OCI-LY3 (cell line): ENCODE results near the gene MCM8.

Source experiments
- EZH2phosphoT487 ChIP-seq: fragments of 200-600 bp; shearing (Covaris generic); IDR thresholded peaks from 2 replicates; pipeline ENCODE4 v1.6.1; 2018; ENCODE audit warnings: antibody characterized with exemption, mixed run types, low read depth
- TF ChIP-seq, protein P1 (sequence below): fragments of 200-600, 300-600 bp; sonication (generic); IDR thresholded peaks from 2 replicates; pipeline ENCODE4 v1.5.1; 2014; ENCODE audit warnings: antibody characterized with exemption, low read length, low read depth

DNA sequence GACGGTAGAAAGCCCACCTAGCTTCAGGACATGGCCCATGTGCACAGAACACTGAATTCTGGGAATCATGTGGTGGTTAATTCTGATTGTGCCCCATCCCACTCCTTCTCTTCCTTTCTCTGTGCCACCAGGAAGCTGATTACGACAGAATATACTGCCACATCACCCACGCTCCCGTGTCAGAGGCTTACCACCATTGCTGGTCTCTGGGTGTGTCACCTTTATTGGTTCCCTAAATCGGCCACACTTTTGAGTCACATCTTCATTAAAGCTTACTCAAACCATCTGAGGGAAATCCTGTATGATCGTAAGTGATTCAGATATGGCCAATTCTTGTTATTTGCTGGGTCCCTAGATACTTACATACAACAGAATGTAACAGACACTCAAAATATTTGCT is 3.2 kb upstream of the MCM8 start:
- TF ChIP-seq, protein P1, sequence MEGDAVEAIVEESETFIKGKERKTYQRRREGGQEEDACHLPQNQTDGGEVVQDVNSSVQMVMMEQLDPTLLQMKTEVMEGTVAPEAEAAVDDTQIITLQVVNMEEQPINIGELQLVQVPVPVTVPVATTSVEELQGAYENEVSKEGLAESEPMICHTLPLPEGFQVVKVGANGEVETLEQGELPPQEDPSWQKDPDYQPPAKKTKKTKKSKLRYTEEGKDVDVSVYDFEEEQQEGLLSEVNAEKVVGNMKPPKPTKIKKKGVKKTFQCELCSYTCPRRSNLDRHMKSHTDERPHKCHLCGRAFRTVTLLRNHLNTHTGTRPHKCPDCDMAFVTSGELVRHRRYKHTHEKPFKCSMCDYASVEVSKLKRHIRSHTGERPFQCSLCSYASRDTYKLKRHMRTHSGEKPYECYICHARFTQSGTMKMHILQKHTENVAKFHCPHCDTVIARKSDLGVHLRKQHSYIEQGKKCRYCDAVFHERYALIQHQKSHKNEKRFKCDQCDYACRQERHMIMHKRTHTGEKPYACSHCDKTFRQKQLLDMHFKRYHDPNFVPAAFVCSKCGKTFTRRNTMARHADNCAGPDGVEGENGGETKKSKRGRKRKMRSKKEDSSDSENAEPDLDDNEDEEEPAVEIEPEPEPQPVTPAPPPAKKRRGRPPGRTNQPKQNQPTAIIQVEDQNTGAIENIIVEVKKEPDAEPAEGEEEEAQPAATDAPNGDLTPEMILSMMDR: no peak
- no peak for TF ChIP-seq EZH2phosphoT487
